H1 (cell line): ENCODE measurements around the gene IL36G. TPM values are rescaled to one million over a fixed set of nuclear protein-coding genes. Genes with fewer than 3 reads are reported as not detected.

Experiments
- CTCF ChIA-PET: fragments of 300-600 bp; sonication (Branson Sonifier 250); formaldehyde crosslinking; loops from one replicate; lab custom pipeline; 2021; ENCODE audit not compliant: partially characterized antibody; lab: Charles Lee
- POLR2A ChIA-PET: fragments of 300-600 bp; sonication (Branson Sonifier 250); formaldehyde crosslinking; loops from one replicate; lab custom pipeline; 2021; ENCODE audit warnings: inconsistent platforms; ENCODE audit not compliant: partially characterized antibody; lab: Charles Lee
- DNase-seq, 2 experiments: peaks; one replicate each; pipeline versions ENCODE4 v3.0.0 to v3.0.0-alpha.2; 2010 to 2022; ENCODE audit warnings: low spot score in 2 of 2, low read depth in 1 of 2, mixed read lengths in 1 of 2
- FAIRE-seq: peaks from 2 replicates; lab custom pipeline; 2011; peaks lifted over from hg19 to GRCh38; lab: Jason Lieb, UNC
- H2AFZ ChIP-seq: 2 replicates; pipeline ENCODE4 v1.8.1; 2012; ENCODE audit warnings: low read length, inconsistent platforms
- H2AK5ac ChIP-seq: 2 replicates; pipeline ENCODE4 v1.6.1; 2013; ENCODE audit warnings: low read depth, low read length
- H2BK120ac ChIP-seq: replicated peaks from 2 replicates; pipeline ENCODE3; 2013; ENCODE audit warnings: low read depth, low read length, inconsistent platforms
- H2BK12ac ChIP-seq: 2 replicates; pipeline ENCODE4 v1.6.1; 2013; ENCODE audit warnings: low read depth, low read length
- H2BK15ac ChIP-seq: 2 replicates; pipeline ENCODE4 v1.6.1; 2013; ENCODE audit warnings: low read length
- H2BK20ac ChIP-seq: 2 replicates; pipeline ENCODE4 v1.6.1; 2013; ENCODE audit warnings: low read length
- H2BK5ac ChIP-seq: 2 replicates; pipeline ENCODE4 v1.6.1; 2013; ENCODE audit warnings: low read depth, low read length
- H3K14ac ChIP-seq: 2 replicates; pipeline ENCODE4 v1.6.1; 2013; ENCODE audit warnings: inconsistent platforms; ENCODE audit not compliant: insufficient read length
- H3K18ac ChIP-seq: 2 replicates; pipeline ENCODE4 v1.6.1; 2013; ENCODE audit warnings: low read length; ENCODE audit errors: extremely low read depth
- H3K23ac ChIP-seq: 2 replicates; pipeline ENCODE4 v1.6.1; 2013; ENCODE audit warnings: inconsistent platforms; ENCODE audit not compliant: insufficient read length
- H3K23me2 ChIP-seq: 2 replicates; pipeline ENCODE4 v1.6.1; 2013; ENCODE audit warnings: low read depth, low read length
- H3K27ac ChIP-seq: 2 replicates; pipeline ENCODE4 v1.6.1; 2011; ENCODE audit warnings: low read depth, low read length, inconsistent platforms
- H3K27me3 ChIP-seq, 4 experiments: replicated peaks in 1 of 4; 1 replicate in 1 of 4; 2 replicates in 3 of 4; pipeline versions ENCODE4 v1.6.1 to v1.8.1; 2011 to 2013; ENCODE audit warnings: low read length in 3 of 4, mild to moderate bottlenecking in 3 of 4, inconsistent platforms in 2 of 4, mixed read lengths in 2 of 4, moderate library complexity in 1 of 4; ENCODE audit not compliant: control insufficient read depth in 3 of 4, insufficient read depth in 3 of 4; ENCODE audit errors: extremely low read depth in 1 of 4
- H3K36me3 ChIP-seq, 4 experiments: 2 replicates each; pipeline versions ENCODE4 v1.6.1 to v1.8.1; 2011 to 2013; ENCODE audit warnings: mild to moderate bottlenecking in 4 of 4, low read length in 3 of 4, moderate library complexity in 2 of 4, control low read depth in 1 of 4, inconsistent platforms in 1 of 4; ENCODE audit not compliant: insufficient read depth in 4 of 4, control insufficient read depth in 2 of 4
- H3K4ac ChIP-seq: replicated peaks from 2 replicates; pipeline ENCODE3; 2013; ENCODE audit warnings: low read length, low read depth, mixed read lengths, inconsistent platforms; ENCODE audit not compliant: insufficient read length
- H3K4me1 ChIP-seq, 4 experiments: replicated peaks in 1 of 4; 1 replicate in 1 of 4; 2 replicates in 3 of 4; pipeline versions ENCODE4 v1.6.1 to v1.8.1; 2011 to 2013; ENCODE audit warnings: low read length in 3 of 4, inconsistent platforms in 2 of 4, mixed read lengths in 1 of 4; ENCODE audit not compliant: insufficient read depth in 4 of 4, control insufficient read depth in 3 of 4
- H3K4me2 ChIP-seq, 2 experiments: 2 replicates each; pipeline versions ENCODE4 v1.6.1 to v1.8.1; 2011 to 2013; ENCODE audit warnings: low read depth in 2 of 2, low read length in 2 of 2, control low read depth in 1 of 2, inconsistent platforms in 1 of 2, mild to moderate bottlenecking in 1 of 2; ENCODE audit not compliant: insufficient read depth in 1 of 2
- H3K4me3 ChIP-seq, 4 experiments: fragments of 200-600, 300-600 bp in 1 of 4; sonication (generic), shearing (Covaris generic), sonication (Bioruptor Twin) in 1 of 4; 2 replicates each; pipeline versions ENCODE4 v1.5.1 to v1.8.1; 2011 to 2016; ENCODE audit warnings: low read length in 4 of 4, low read depth in 3 of 4, control low read depth in 2 of 4, inconsistent platforms in 2 of 4, mild to moderate bottlenecking in 2 of 4, mixed read lengths in 1 of 4, moderate library complexity in 1 of 4; ENCODE audit not compliant: insufficient read depth in 2 of 4; ENCODE audit errors: extremely low read depth in 1 of 4
- H3K56ac ChIP-seq: replicated peaks from 2 replicates; pipeline ENCODE3; 2013; ENCODE audit warnings: low read depth, mild to moderate bottlenecking, mixed read lengths, low read length, inconsistent platforms; ENCODE audit not compliant: insufficient read length
- H3K79me1 ChIP-seq: 2 replicates; pipeline ENCODE4 v1.6.1; 2013; ENCODE audit warnings: low read depth, low read length, control low read depth
- H3K79me2 ChIP-seq, 2 experiments: 2 replicates each; pipeline versions ENCODE4 v1.6.1 to v1.8.1; 2012 to 2013; ENCODE audit warnings: low read length in 2 of 2, mild to moderate bottlenecking in 2 of 2, inconsistent platforms in 1 of 2; ENCODE audit not compliant: insufficient read depth in 2 of 2, control insufficient read depth in 1 of 2
- H3K9ac ChIP-seq, 4 experiments: replicated peaks in 1 of 4; 1 replicate in 1 of 4; 2 replicates in 3 of 4; pipeline versions ENCODE4 v1.6.1 to v1.8.1; 2011 to 2013; ENCODE audit warnings: low read depth in 3 of 4, low read length in 3 of 4, control low read depth in 2 of 4, mild to moderate bottlenecking in 2 of 4, moderate library complexity in 2 of 4, inconsistent platforms in 1 of 4; ENCODE audit errors: extremely low read depth in 1 of 4
- H3K9me3 ChIP-seq, 2 experiments: 2 replicates each; pipeline versions ENCODE4 v1.6.1 to v1.8.1; 2012 to 2013; ENCODE audit warnings: mild to moderate bottlenecking in 2 of 2, moderate library complexity in 2 of 2, control low read depth in 1 of 2, inconsistent platforms in 1 of 2, low read depth in 1 of 2, low read length in 1 of 2, mixed read lengths in 1 of 2; ENCODE audit not compliant: insufficient read depth in 2 of 2
- H4K20me1 ChIP-seq, 2 experiments: replicated peaks in 1 of 2; 2 replicates each; pipeline versions ENCODE3 to v1.8.1; 2011 to 2013; ENCODE audit warnings: inconsistent platforms in 2 of 2, low read length in 2 of 2, mild to moderate bottlenecking in 1 of 2; ENCODE audit not compliant: insufficient read depth in 2 of 2, control insufficient read depth in 1 of 2
- H4K5ac ChIP-seq: 2 replicates; pipeline ENCODE4 v1.6.1; 2013; ENCODE audit warnings: low read length, low read depth, mixed read lengths, inconsistent platforms; ENCODE audit not compliant: insufficient read length
- H4K8ac ChIP-seq: 2 replicates; pipeline ENCODE4 v1.8.0; 2013; ENCODE audit warnings: mild to moderate bottlenecking, moderate library complexity, low read length, inconsistent platforms; ENCODE audit not compliant: insufficient read depth; ENCODE audit errors: extremely low read depth
- H4K91ac ChIP-seq: replicated peaks from 2 replicates; pipeline ENCODE3; 2013; ENCODE audit warnings: low read length, mixed read lengths, inconsistent platforms; ENCODE audit not compliant: insufficient read length
- CHD2 ChIP-seq: IDR thresholded peaks from 2 replicates; pipeline ENCODE4 v1.6.1; 2012; ENCODE audit warnings: low read length, improper control_type of control experiment
- CTBP2 ChIP-seq: IDR thresholded peaks from 2 replicates; pipeline ENCODE4 v1.7.0; 2011; ENCODE audit warnings: borderline replicate concordance, mild to moderate bottlenecking, moderate library complexity, mixed read lengths, low read length; ENCODE audit not compliant: insufficient read depth, insufficient read length
- EZH2 ChIP-seq: fragments of 200-600 bp; sonication (generic); IDR thresholded peaks from 2 replicates; pipeline ENCODE4 v1.7.1; 2012; ENCODE audit warnings: low read depth, mild to moderate bottlenecking, moderate library complexity, low read length, inconsistent platforms; ENCODE audit not compliant: severe bottlenecking
- NRF1 ChIP-seq: IDR thresholded peaks from 2 replicates; pipeline ENCODE4 v1.6.1; 2011; ENCODE audit warnings: mild to moderate bottlenecking, low read depth, low read length, improper control_type of control experiment
- SAP30 ChIP-seq: fragments of 300-600 bp; sonication (generic); IDR thresholded peaks from 2 replicates; pipeline ENCODE4 v1.7.1; 2012; ENCODE audit warnings: low read length, moderate library complexity, mild to moderate bottlenecking, inconsistent platforms; ENCODE audit not compliant: insufficient read depth, insufficient replicate concordance
- polyA plus RNA-seq, 7 experiments: library from polyadenylated mRNA; depleted of rRNA in 3 of 7; stranded (reverse) in 5 of 7; unstranded in 2 of 7; fragments of >200 nt in 5 of 7; fragments of 200-250 nt in 2 of 7; gene quantifications; 1 replicate in 5 of 7; 2 replicates in 1 of 7; 4 replicates in 1 of 7; pipeline versions ENCODE4 v1.2.1 to v1.2.3, GENCODE V29; 2011 to 2013; ENCODE audit warnings: missing spikeins in 2 of 7, mixed read lengths in 2 of 7
- total RNA-seq: library from RNA; stranded (reverse); fragmentation: NEBNext Ultra II Directional; extraction: Animal tissue kit (Norgen Biotek cat#: 25700); gene quantifications from 2 replicates; pipeline ENCODE4 v1.2.1, GENCODE V29; 2021

IL36G gene
- total and polyA plus RNA-seq, 2 of the 8 experiments (the other 6 are each of a cell fraction or from before 2014, with no cell fraction given) = 0.39 TPM; not detected in 1

DNA sequence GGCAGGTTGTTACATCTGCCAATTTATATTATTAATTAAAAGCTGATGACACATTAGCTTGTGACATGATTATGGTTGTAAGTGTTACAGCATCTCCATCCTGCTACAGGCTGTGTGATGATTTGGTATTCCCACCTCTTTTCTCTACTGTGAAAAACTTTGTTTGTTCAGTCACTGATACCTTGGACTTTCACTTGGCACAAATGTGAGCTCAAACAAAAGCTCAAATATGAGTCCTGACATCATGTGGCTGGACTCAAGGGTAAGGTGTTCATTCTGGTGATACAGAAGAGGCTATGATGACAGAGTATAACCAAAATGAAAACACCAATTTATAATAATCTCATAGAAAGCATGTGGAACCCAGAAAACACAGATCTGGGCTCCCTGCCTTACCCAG lies 16.0 kb downstream of the IL36G start:
- Histone ChIP-seq H2BK15ac (no peak overlapping the region), H2AFZ (no peak overlapping the region), H3K4me2 (no peak overlapping the region), H4K91ac (no peak overlapping the region), H2BK5ac (no peak overlapping the region), H2BK12ac (no peak overlapping the region), H3K4me3 (no peak overlapping the region), H3K9me3 (peaks cover 4 to 7% of the 10 kb centered on the region in 2 experiments; a peak in 1 of 4 replicates), H4K20me1 (no peaks in the 10 kb centered on the region), H2AK5ac (no peak overlapping the region), H3K27me3 (no peaks in the 10 kb centered on the region), H2BK20ac (no peak overlapping the region), H3K4ac (no peak overlapping the region), H3K56ac (no peak overlapping the region), H3K79me1 (no peaks in the 10 kb centered on the region), H3K9ac (no peak overlapping the region), H3K79me2 (no peaks in the 10 kb centered on the region), H2BK120ac (no peak overlapping the region), H3K23me2 (no peaks in the 10 kb centered on the region), H3K27ac (no peak overlapping the region), H4K8ac (no peak overlapping the region), H3K23ac (no peak overlapping the region), H3K18ac (no peak overlapping the region), H3K36me3 (no peaks in the 10 kb centered on the region), H4K5ac (no peak overlapping the region), H3K4me1 (no peaks in the 10 kb centered on the region), H3K14ac (no peak overlapping the region)
- DNase-seq (no peak), FAIRE-seq (no peak)
- CTCF ChIA-PET = interaction anchor here (2.4 kb wide), 1 partner anchor 52 kb away, joined by 6 read pairs; no protein-coding TSS in a partner anchor
- no peak for TF ChIP-seq CTBP2
- TF ChIP-seq NRF1 = no peak
- no peak for TF ChIP-seq EZH2
- no peak for TF ChIP-seq SAP30
- TF ChIP-seq CHD2 = no peak
- POLR2A ChIA-PET = no interaction called here
